Fibroblast of lung (primary cell): ENCODE data around the gene UCK2.

ENCODE experiments used
- EZH2 ChIP-seq: IDR thresholded peaks from 2 replicates; pipeline ENCODE4 v1.5.1; 2012; ENCODE audit warnings: low read length, control low read depth, mild to moderate bottlenecking; ENCODE audit errors: missing control alignments
- TF ChIP-seq, protein P1 (sequence below), 2 donors: IDR thresholded peaks in 1 of 2; conservative IDR thresholded peaks in 1 of 2; 1 replicate in 1 of 2; 2 replicates in 1 of 2; pipeline ENCODE4 v1.5.1; 2011 to 2012; ENCODE audit warnings: low read length in 2 of 2, control low read depth in 1 of 2, inconsistent platforms in 1 of 2, low read depth in 1 of 2, mild to moderate bottlenecking in 1 of 2

DNA sequence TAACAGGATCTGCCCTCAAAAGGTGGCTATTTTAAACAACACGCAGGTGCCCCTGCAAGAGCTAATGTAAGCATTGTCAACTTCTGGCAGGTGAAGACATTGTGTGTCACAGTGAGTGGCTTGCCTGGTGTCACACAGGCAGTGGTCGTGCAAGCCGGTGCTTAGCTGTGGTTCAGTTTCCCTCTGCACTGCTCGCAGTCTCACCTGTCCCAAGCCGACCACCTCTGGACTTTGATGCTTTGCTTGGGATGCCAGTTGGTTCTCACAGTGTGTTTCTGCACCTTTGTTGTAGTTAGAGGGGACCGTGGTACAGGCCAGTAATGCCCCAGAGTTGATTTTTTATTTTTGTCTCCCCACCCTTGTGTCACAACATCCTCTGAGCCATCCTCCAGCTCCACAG lies 85.2 kb downstream of the UCK2 start:
- TF ChIP-seq, protein P1, sequence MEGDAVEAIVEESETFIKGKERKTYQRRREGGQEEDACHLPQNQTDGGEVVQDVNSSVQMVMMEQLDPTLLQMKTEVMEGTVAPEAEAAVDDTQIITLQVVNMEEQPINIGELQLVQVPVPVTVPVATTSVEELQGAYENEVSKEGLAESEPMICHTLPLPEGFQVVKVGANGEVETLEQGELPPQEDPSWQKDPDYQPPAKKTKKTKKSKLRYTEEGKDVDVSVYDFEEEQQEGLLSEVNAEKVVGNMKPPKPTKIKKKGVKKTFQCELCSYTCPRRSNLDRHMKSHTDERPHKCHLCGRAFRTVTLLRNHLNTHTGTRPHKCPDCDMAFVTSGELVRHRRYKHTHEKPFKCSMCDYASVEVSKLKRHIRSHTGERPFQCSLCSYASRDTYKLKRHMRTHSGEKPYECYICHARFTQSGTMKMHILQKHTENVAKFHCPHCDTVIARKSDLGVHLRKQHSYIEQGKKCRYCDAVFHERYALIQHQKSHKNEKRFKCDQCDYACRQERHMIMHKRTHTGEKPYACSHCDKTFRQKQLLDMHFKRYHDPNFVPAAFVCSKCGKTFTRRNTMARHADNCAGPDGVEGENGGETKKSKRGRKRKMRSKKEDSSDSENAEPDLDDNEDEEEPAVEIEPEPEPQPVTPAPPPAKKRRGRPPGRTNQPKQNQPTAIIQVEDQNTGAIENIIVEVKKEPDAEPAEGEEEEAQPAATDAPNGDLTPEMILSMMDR (conservative IDR thresholded peaks at IDR 0.05 in 1 of 2, IDR thresholded peaks at IDR 0.05 in 1 of 2; ENCODE audit: low read depth in 1 of 2, low read length in 2 of 2), result no peak
- no peak for TF ChIP-seq EZH2
